Measurements from ENCODE around the gene MICAL2. TPM values are rescaled to one million over a fixed set of nuclear protein-coding genes. Genes with fewer than 3 reads are reported as not detected.

MICAL2 gene
- total RNA-seq, 2 donors from 2014 or later, result 13.1 to 285 TPM

GRCh38 chr11:12111549-12112520, 1.4 kb downstream of the MICAL2 start:
- Histone ChIP-seq H3K27me3 (replicated peaks; ENCODE audit: insufficient read depth) (no peaks in the 10 kb centered on the region), H3K27ac (peak overlapping the region; percentile 67 to 81), H3K36me3 (no peaks in the 10 kb centered on the region), H3K9me3 (no peaks in the 10 kb centered on the region), H3K4me3 (peak overlapping the region; percentile 78 to 81), H3K4me1 (replicated peaks) (no peaks in the 10 kb centered on the region)
- intact Hi-C loops (cut with DNase I), result no loop called here
- no peak for DNase-seq (ENCODE audit: low spot score)
- 72% methylated on average over 12 of the region's 12 CpGs for WGBS
- TF ChIP-seq CTCF (IDR thresholded peaks at IDR 0.05) (no peak), POLR2A (IDR thresholded peaks at IDR 0.05) (no peak), POLR2AphosphoS5 (IDR thresholded peaks at IDR 0.05) (no peak)

GRCh38 chr11:12112750-12113149, 2.4 kb downstream of the MICAL2 start:
- intact Hi-C loops (cut with DNase I), result no loop called here
- no peaks in the 10 kb centered on the region for H3K27me3 ChIP-seq (replicated peaks; ENCODE audit: insufficient read depth)
- no peaks in the 10 kb centered on the region for H3K4me1 ChIP-seq (replicated peaks)
- 92% methylated on average over 2 of the region's 2 CpGs for WGBS
- H3K36me3 ChIP-seq, result no peaks in the 10 kb centered on the region
- no peak for DNase-seq (ENCODE audit: low spot score)
- no peak overlapping the region for H3K27ac ChIP-seq
- no peak for TF ChIP-seq POLR2AphosphoS5 (IDR thresholded peaks at IDR 0.05)
- no peak for TF ChIP-seq POLR2A (IDR thresholded peaks at IDR 0.05)
- no peak for TF ChIP-seq CTCF (IDR thresholded peaks at IDR 0.05)
- H3K9me3 ChIP-seq, result no peaks in the 10 kb centered on the region
- H3K4me3 ChIP-seq, result no peak overlapping the region

GRCh38 chr11:12113294-12113693, 2.9 kb downstream of the MICAL2 start:
- DNase-seq (ENCODE audit: low spot score), result no peak
- TF ChIP-seq POLR2A (IDR thresholded peaks at IDR 0.05), result no peak
- no peak for TF ChIP-seq CTCF (IDR thresholded peaks at IDR 0.05)
- no peak for TF ChIP-seq POLR2AphosphoS5 (IDR thresholded peaks at IDR 0.05)
- no peaks in the 10 kb centered on the region for H3K36me3 ChIP-seq
- WGBS, result 95% methylated on average over 8 of the region's 8 CpGs
- H3K27ac ChIP-seq, result no peak overlapping the region
- intact Hi-C loops (cut with DNase I), result no loop called here
- no peaks in the 10 kb centered on the region for H3K9me3 ChIP-seq
- H3K4me3 ChIP-seq, result no peak overlapping the region
- H3K4me1 ChIP-seq (replicated peaks), result no peaks in the 10 kb centered on the region
- H3K27me3 ChIP-seq (replicated peaks; ENCODE audit: insufficient read depth), result no peaks in the 10 kb centered on the region

GRCh38 chr11:12114193-12115033, 4.0 kb downstream of the MICAL2 start:
- H3K27ac ChIP-seq, result no peak overlapping the region
- no peaks in the 10 kb centered on the region for H3K27me3 ChIP-seq (replicated peaks; ENCODE audit: insufficient read depth)
- H3K36me3 ChIP-seq, result no peaks in the 10 kb centered on the region
- 86% methylated on average over 21 of the region's 21 CpGs for WGBS
- no peak overlapping the region for H3K4me3 ChIP-seq
- H3K9me3 ChIP-seq, result no peaks in the 10 kb centered on the region
- no peak for DNase-seq (ENCODE audit: low spot score)
- H3K4me1 ChIP-seq (replicated peaks), result no peaks in the 10 kb centered on the region
- TF ChIP-seq POLR2AphosphoS5 (IDR thresholded peaks at IDR 0.05) (no peak), CTCF (IDR thresholded peaks at IDR 0.05) (no peak), POLR2A (IDR thresholded peaks at IDR 0.05) (no peak)
- intact Hi-C loops (cut with DNase I), result no loop called here
